ENCODE data around the gene MYO7A. TPM values are rescaled to one million over a fixed set of nuclear protein-coding genes. Genes with fewer than 3 reads are reported as not detected.

Gene MYO7A
- total and polyA plus RNA-seq, 2 donors (not counting 1 experiment from before 2014, with no cell fraction given), result 0.03 to 0.07 TPM

DNA sequence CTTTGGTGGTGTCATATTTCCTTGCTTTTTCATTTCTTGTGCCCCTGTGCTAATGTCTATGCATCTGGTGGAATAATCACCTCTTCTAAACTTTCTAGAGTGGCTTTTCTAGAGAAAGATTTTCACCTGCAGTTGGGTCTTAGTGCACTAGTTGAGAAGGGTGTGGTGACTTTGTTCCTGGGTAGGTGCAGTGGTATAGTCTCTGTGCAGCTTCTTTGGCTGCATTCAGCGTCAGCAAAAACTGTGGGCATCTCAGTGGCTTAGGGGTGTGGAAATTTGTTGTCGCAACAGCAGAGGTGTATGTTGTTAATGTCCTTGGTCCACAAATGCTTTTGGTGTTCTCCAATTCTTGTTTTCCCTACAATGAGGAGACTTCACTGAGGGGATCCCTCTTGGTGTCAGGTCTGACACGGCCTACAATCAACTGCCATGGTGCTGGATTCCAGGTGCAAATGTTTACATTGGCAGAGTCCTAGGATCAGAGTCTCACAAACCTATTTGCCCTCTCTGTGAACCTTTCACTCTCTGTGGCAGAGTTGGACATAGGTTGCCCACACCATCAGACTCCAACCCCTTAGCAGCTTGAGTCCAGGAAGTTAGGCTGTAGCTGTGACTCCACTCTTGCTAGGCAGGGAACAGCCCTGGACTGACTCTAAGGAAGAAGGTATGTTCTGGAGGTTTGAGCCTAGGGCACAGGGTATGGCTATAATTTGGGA is 124.7 kb downstream of the MYO7A start:
- H3K4me3 ChIP-seq (ENCODE audit: control extremely low read depth in 1 of 5, extremely low read depth in 1 of 5, insufficient read depth in 1 of 5, low read depth in 2 of 5, low read length in 4 of 5), result no peak overlapping the region
- 92% methylated on average over 3 of the region's 3 CpGs for WGBS (ENCODE audit: insufficient coverage)

DNA sequence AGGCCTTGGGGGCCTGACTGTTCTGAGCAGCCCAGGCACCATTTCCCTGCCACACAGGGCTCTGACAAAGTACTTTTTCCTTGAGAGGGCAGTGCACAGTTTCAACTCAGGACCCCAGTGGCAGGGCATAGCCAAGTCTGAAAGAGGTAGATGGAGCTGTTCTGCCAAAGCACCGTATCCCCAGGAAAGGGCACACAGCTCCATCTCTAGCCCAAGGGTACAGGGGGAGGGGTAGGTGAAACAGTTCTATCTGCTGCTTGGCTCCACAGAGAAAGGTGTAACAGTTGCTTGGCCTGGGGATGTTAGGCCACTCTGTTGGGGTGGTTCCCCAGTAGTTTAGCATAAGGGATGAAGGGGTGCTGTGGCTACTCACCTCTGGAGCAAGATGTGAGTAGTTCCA is 125.6 kb downstream of the MYO7A start:
- Histone ChIP-seq H3K4me1 (ENCODE audit: control insufficient read depth in 2 of 2, insufficient read depth in 2 of 2, low read length in 2 of 2) (no peaks in the 10 kb centered on the region), H3K9ac (ENCODE audit: low read length) (no peak overlapping the region), H3K9me3 (ENCODE audit: control extremely low read depth in 1 of 3, control insufficient read depth in 2 of 3, insufficient read depth in 1 of 3, low read length in 2 of 3) (peaks cover 0 to 15% (median 2%) of the 10 kb centered on the region in 3 donors), H4K20me1 (ENCODE audit: control insufficient read depth, insufficient read depth, low read length, poor library complexity, severe bottlenecking) (no peaks in the 10 kb centered on the region), H3K79me2 (ENCODE audit: control insufficient read depth, insufficient read depth, low read length) (no peaks in the 10 kb centered on the region), H3K27ac (ENCODE audit: low read length in 2 of 2) (no peak overlapping the region), H2AFZ (ENCODE audit: insufficient read depth, low read depth, low read length, poor library complexity, severe bottlenecking) (no peak overlapping the region), H3K4me3 (ENCODE audit: control extremely low read depth in 1 of 5, extremely low read depth in 1 of 5, insufficient read depth in 1 of 5, low read depth in 2 of 5, low read length in 4 of 5) (no peak overlapping the region), H3K36me3 (replicated peaks in 1 of 2; ENCODE audit: control extremely low read depth in 1 of 2, control insufficient read depth in 1 of 2, extremely low read depth in 1 of 2, insufficient read depth in 2 of 2, low read length in 1 of 2) (no peaks in the 10 kb centered on the region), H3K27me3 (replicated peaks in 1 of 4; ENCODE audit: control extremely low read depth in 1 of 4, control insufficient read depth in 3 of 4, insufficient read depth in 4 of 4, low read length in 3 of 4) (no peaks in the 10 kb centered on the region), H3K4me2 (replicated peaks; ENCODE audit: low read depth, low read length, poor library complexity, severe bottlenecking) (no peak overlapping the region)
- Mint-ChIP-seq H3K4me3 (no peak overlapping the region), H3K4me1 (no peaks in the 10 kb centered on the region), H3K27me3 (peaks cover 21% of the 10 kb centered on the region), H3K9me3 (ENCODE audit: insufficient read depth) (peaks cover 11% of the 10 kb centered on the region), H3K27ac (no peak overlapping the region)
- intact Hi-C loops (cut with micrococcal nuclease), result no loop called here
- ChIA-PET POLR2A (no interaction called here), CTCF (no interaction called here)
- ATAC-seq (ENCODE audit: low read depth), result no peak
- DNase-seq, result no peak
- TF ChIP-seq, protein P1, sequence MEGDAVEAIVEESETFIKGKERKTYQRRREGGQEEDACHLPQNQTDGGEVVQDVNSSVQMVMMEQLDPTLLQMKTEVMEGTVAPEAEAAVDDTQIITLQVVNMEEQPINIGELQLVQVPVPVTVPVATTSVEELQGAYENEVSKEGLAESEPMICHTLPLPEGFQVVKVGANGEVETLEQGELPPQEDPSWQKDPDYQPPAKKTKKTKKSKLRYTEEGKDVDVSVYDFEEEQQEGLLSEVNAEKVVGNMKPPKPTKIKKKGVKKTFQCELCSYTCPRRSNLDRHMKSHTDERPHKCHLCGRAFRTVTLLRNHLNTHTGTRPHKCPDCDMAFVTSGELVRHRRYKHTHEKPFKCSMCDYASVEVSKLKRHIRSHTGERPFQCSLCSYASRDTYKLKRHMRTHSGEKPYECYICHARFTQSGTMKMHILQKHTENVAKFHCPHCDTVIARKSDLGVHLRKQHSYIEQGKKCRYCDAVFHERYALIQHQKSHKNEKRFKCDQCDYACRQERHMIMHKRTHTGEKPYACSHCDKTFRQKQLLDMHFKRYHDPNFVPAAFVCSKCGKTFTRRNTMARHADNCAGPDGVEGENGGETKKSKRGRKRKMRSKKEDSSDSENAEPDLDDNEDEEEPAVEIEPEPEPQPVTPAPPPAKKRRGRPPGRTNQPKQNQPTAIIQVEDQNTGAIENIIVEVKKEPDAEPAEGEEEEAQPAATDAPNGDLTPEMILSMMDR (IDR thresholded peaks at IDR 0.05), result no peak
- no peak for TF ChIP-seq EZH2 (IDR thresholded peaks at IDR 0.05; ENCODE audit: borderline replicate concordance, insufficient read depth, low read depth, low read length, poor library complexity, severe bottlenecking)
- WGBS (ENCODE audit: insufficient coverage), result 50% methylated on average over 1 of the region's 1 CpG

More for the DNA sequence above, 124.7 kb downstream of the MYO7A start:
- peaks cover 0 to 15% (median 2%) of the 10 kb centered on the region in 3 donors for H3K9me3 ChIP-seq (ENCODE audit: control extremely low read depth in 1 of 3, control insufficient read depth in 2 of 3, insufficient read depth in 1 of 3, low read length in 2 of 3)
- H3K36me3 ChIP-seq (replicated peaks in 1 of 2; ENCODE audit: control extremely low read depth in 1 of 2, control insufficient read depth in 1 of 2, extremely low read depth in 1 of 2, insufficient read depth in 2 of 2, low read length in 1 of 2), result no peaks in the 10 kb centered on the region
- no peak overlapping the region for H3K4me3 Mint-ChIP-seq
- H3K9me3 Mint-ChIP-seq (ENCODE audit: insufficient read depth), result peaks cover 11% of the 10 kb centered on the region
- H3K9ac ChIP-seq (ENCODE audit: low read length), result no peak overlapping the region
- no peaks in the 10 kb centered on the region for H4K20me1 ChIP-seq (ENCODE audit: control insufficient read depth, insufficient read depth, low read length, poor library complexity, severe bottlenecking)
- no peaks in the 10 kb centered on the region for H3K79me2 ChIP-seq (ENCODE audit: control insufficient read depth, insufficient read depth, low read length)
- DNase-seq, result no peak
- no peaks in the 10 kb centered on the region for H3K4me1 Mint-ChIP-seq
- no peaks in the 10 kb centered on the region for H3K4me1 ChIP-seq (ENCODE audit: control insufficient read depth in 2 of 2, insufficient read depth in 2 of 2, low read length in 2 of 2)
- H3K27me3 ChIP-seq (replicated peaks in 1 of 4; ENCODE audit: control extremely low read depth in 1 of 4, control insufficient read depth in 3 of 4, insufficient read depth in 4 of 4, low read length in 3 of 4), result no peaks in the 10 kb centered on the region
- ATAC-seq (ENCODE audit: low read depth), result no peak
- ChIA-PET CTCF (no interaction called here), POLR2A (no interaction called here)
- H3K27ac Mint-ChIP-seq, result no peak overlapping the region
- no peak overlapping the region for H2AFZ ChIP-seq (ENCODE audit: insufficient read depth, low read depth, low read length, poor library complexity, severe bottlenecking)
- TF ChIP-seq EZH2 (IDR thresholded peaks at IDR 0.05; ENCODE audit: borderline replicate concordance, insufficient read depth, low read depth, low read length, poor library complexity, severe bottlenecking), result no peak
- TF ChIP-seq, protein P1 (IDR thresholded peaks at IDR 0.05), result no peak
- H3K27ac ChIP-seq (ENCODE audit: low read length in 2 of 2), result no peak overlapping the region
- H3K4me2 ChIP-seq (replicated peaks; ENCODE audit: low read depth, low read length, poor library complexity, severe bottlenecking), result no peak overlapping the region
- intact Hi-C loops (cut with micrococcal nuclease), result no loop called here
- peaks cover 14% of the 10 kb centered on the region for H3K27me3 Mint-ChIP-seq
